GM19035 (cell line): Measurements from ENCODE around the gene TANGO6.

Source experiments
- ATAC-seq: cut with Tn5 transposase; IDR thresholded peaks from one replicate; pipeline ENCODE4 v1.9.1; 2021; ENCODE audit not compliant: unreplicated experiment

Gene TANGO6

DNA sequence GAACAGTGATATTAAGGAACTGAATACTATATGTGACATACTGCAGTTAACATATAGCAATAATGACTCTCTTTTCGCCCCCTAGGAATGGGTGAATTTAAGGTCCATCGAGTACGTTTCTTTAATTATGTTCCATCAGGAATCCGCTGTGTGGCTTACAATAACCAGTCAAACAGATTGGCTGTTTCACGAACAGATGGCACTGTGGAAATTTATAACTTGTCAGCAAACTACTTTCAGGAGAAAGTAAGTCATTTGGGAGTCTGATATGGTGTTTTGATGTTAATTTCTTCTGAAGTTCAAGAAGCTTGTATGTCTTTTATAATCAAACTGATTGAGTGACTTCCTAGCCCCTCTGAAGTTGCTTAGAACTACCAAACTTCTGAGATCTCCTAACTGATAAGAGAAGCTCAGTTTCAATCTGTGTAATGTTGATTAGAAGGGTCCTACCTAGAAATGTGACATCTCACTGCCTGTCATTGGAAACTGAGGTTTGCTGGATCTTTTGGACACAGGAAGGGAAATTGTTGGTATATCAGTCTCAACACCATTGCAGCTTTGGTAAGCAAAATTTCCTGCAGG, 290.1 kb downstream of the TANGO6 start:
- ATAC-seq: no peak
